ENCODE data around the gene BCAS1.

The BCAS1 gene

DNA sequence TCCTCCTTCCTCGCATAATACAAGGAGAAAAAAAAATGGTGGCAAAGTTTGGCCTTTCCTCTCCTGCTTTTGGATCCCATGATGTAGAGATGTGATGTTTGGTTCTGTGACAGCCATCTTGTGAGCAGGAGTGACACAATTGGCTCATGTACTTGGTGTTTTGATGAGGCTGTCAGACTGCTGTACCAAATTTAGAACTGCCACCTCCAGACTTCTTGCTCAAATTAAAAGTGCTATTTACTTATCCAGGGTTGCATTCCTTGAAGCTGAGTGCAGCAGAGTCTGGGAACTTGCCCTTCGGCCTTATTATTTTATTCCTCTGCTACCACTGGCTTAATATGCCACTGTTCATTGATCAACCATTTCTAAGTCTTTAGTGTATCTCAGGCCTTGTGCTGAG lies 21.9 kb downstream of the BCAS1 start:
- DNase-seq (ENCODE audit: low read depth), result no peak

DNA sequence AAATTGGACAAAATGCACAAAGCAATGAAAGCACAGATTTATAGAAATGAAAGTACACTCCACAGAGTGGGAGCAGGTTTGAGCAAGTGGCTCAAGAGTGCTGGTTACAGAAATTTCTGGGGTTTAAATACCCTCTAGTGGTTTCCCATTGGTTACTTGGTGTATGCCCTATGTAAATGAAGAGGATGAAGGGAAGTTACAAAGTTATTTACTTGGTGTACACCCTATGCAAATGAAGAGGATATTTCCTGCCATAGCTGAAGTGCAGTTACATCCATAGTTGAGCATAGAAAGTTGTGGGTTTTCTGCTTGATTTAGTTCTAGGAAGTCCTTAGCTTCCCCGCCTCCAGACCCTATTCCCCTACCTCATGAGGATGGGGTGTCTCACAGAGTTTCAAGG lies 22.7 kb downstream of the BCAS1 start:
- no peak for DNase-seq (ENCODE audit: low read depth)

DNA sequence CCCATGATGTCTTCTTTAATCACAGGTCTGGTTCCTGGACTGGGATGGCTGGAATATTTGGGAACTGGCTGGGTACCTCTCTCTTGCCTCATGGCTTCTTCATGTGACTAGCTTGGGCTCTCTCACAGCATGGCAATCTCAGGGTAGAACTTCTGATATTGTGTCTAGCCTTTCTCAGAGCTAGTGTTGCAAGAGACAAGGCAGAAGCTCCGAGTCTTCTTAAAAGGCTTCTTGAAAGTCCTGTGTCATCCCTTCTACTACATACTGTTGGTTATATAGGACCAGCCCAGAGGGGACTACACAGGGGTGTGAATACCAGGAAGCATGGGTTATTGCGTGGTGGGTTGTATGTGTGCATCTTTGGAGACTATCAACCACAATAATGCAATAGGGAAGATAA lies 23.3 kb downstream of the BCAS1 start:
- no peak for DNase-seq (ENCODE audit: low read depth)

DNA sequence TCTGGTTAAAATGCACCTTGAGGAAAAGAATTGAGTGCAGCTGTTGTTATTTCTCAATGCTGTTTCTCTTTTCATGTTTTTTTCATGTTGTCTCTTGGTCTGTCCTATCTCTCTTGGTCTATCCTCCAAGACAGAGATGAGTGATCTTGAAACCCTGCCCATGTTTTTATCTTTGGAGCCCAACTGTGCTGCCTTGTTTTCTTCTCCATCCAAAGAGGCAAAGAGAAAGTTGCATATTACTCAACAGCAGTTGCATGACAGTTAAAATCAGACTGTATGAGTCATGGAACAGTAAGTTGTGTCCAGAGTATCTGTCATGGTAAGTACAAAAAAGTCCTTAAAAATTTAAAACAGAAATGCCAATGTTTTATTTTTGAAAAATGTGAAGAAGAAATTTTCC lies 26.2 kb downstream of the BCAS1 start:
- peak; percentile 57 for DNase-seq (ENCODE audit: low read depth)

DNA sequence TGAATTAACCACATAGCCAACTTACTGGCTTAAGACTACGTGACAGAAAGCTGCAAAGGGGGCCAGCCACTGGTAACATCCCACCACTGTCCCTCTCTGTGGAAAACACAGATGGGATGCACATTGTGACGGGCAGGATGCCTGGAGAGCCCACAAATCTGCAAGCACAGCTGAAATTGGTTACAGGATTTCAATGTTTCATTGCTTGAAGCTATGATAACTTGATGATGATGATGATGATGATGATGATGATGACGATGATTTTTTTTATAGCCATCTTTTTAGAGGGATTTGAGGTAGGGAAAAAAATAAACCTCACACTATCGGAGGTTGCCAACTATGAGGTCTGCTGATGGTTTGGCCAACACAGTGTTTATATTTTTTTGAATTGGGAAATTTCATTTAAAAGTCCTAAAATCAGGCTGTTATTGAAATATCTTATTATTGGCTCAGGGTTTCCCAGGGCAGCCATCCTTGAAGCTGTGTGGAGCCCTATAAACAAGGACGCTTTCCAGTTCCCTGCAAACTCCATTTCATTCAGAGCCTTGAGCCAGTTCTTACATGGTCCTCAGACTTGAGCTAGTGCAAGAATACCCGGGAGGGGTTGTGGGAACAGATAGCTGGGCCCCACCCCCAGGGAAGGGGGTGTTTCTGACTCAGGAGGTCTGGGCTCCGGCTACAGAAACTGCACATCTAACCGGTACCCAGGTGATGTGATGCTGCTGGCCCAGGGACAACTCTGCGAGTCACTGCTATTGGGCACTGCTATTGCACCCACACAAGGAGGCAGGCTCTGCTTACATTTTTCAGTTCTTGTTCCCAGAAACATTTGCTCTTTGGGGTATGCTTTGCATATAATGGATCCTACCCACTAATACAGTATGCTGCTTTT lies 27.1 kb downstream of the BCAS1 start:
- no peak for DNase-seq (ENCODE audit: low read depth)

DNA sequence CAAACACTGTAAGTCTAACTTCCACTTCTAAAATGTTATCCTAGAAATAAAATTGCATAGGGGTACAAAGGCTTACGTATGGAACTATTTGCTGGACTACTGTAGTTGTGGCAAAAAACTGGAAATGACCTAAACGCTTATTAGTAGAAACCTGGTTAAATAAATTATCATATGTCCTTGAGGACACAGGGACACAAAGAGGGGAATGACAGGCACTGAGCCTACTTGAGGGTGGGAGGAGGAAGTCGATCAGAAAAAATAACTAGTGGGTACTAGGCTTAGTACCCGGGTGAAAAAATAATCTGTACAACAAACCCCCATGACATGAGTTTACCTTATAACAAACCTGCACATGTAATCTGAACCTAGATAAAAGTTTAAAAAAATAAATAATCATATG lies 28.4 kb downstream of the BCAS1 start:
- no peak for DNase-seq (ENCODE audit: low read depth)

DNA sequence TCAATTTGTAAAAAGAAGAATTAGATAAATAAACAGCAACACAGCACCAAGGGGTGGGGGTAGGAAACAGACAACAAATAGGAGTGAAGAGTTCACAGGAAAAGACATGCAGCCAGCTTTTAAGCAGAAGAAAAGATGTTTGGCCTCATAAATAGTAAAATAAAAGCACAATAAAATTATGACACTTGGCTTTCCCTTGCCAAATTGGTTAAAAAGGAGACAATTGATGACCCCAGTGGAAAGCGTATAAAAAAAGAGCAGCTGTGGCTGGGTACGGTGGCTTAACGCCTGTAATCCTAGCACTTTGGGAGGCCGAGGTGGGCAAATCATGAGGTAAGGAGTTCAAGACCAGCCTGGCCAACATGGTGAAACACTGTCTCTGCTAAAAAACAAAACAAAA lies 29.1 kb downstream of the BCAS1 start:
- no peak for DNase-seq (ENCODE audit: low read depth)

DNA sequence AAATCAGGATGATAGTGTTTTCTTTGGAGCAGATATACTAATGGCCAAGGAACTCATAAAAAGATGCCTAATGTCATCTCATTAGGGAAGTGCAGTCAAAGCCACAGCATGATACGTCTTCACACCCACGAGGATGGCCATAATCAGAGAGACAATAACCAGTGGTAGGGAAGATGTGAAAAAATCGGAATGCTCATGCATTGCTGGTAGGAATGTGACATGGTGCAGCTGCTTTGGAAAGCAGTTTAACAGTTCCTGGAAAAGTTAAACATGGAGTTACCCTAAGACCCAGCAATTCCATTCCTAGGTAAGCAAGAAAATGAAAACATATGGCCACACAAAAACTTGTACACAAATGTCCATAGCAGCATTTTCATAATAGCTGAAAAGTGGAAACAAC lies 29.9 kb downstream of the BCAS1 start:
- no peak for DNase-seq (ENCODE audit: low read depth)

DNA sequence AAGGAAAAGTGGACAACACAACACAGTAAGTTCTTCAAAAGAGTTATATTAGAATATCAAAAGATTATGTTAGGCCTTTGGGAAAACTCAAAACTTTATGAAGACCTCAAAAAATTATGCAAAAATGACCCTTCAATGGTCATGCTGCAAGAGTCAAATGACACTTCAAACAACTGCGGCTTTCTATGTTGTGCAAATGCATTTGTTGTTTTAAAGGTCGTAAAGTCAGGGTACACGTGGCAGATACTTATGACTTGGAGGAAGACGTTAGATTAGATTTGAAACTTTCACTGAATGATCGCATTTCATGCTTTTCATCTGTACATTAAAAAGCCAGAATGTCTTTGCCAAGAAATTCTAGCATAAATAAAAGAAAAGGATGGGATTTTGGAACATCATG lies 31.4 kb downstream of the BCAS1 start:
- DNase-seq (ENCODE audit: low read depth), result no peak

DNA sequence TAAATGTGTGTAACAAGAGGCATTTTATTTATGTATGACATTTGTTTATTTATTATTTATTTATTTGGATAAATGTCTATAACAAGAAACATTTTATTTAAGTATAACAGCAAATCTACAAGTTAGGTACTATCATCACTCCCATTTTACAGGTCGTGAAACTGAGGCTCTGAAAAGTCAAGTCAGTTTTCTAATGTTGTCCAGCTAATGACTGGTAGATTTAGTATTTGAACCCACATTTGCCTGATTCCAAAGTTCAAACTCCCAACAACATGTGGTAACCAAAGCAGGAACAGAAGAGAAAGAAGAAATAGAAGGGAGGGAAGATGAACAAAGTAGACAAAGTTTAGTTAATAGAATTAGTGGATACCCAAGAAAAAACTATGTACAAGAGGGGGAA lies 32.9 kb downstream of the BCAS1 start:
- no peak for DNase-seq (ENCODE audit: low read depth)

DNA sequence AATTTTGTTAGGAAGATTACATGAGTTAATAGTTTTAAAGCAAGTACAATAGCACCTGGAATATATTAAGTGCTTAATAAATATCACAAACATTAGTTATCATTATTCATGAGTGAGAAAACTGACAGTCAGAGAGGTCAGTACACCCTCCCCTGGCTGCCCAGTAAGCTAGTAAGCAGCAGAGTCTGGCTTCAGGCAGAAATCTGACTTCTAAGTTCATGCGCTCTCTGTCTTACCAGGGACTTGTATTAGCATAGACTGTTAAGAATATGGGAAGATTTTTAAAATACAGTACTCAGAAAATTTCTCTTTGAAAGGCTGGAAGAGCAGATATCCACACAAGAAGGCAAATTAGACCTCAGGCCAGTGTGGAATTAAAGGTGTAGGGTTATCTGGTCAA lies 40.8 kb downstream of the BCAS1 start:
- DNase-seq (ENCODE audit: low read depth), result no peak

DNA sequence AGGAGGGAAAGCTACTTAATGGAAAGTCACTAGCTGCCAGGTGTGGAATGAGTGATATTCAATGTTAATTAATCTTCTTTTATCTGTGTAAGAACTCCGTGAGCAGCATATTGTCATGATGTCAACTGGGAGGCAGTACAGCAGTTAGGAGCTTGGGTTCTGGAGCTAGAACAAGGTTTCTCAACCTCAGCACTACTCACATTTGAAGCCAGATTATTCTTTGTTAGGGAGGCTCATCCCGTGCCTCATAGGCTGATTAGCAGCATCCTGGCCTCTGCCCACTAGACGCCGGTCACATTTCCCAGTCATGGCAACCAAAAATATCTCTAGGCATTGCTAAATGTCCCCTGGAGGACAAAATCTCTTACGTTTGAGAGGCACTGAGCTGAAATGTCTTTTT lies 41.2 kb downstream of the BCAS1 start:
- DNase-seq (ENCODE audit: low read depth), result peak; percentile 10

DNA sequence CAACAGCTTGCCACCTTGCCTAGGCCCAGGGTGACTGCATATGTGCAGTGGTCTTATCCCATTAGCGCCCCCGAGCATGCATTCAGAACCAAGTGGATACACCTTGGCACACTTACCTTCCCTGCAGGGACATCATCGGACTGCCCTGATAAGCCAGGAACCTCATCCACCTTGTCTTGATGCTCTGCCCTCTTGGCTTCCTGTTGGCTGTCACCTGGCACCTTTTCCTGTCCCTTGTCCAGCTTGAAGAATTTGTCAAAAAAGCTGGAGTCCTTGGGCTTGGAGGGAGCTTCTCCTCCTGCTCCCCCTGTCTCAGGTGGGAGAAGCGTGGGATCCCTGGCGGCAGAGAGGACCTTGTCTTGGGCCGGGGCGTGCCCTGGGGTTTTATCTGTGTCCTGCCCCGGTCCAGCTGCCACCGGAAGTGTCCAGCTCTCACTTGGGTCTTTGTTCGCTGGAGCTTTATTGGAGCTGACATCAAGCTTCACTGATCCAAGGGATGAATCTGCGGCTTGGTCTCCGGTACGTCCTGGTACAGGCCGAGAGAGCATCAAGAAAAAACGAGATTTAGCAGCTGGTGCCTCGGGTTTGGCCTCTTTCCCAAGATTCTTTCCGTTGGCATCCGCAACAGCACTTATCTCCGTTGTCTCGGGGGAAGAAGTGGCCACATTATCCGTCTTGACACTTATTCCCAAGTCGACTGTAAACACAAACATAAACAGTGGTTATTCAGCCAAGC lies 42.0 kb downstream of the BCAS1 start:
- no peak for DNase-seq (ENCODE audit: low read depth)

DNA sequence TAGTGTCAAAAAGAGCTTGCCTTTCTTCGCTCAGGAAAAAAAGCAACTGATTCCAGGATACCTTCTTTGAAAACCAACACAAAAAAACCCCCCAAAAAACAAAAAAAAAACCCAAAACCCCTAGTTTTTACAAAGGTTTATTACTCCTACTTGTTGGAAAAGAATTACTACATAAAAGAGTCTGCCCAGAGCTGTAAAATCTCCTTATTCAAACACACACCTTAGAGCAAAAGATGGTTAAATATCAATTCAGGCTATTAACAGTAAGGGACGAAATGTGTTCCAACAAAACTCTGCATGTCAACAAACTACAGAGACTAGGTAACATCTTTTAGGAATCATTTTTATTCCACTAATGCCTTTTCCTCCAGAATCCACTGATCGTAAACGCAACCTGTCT lies 42.7 kb downstream of the BCAS1 start:
- no peak for DNase-seq (ENCODE audit: low read depth)

DNA sequence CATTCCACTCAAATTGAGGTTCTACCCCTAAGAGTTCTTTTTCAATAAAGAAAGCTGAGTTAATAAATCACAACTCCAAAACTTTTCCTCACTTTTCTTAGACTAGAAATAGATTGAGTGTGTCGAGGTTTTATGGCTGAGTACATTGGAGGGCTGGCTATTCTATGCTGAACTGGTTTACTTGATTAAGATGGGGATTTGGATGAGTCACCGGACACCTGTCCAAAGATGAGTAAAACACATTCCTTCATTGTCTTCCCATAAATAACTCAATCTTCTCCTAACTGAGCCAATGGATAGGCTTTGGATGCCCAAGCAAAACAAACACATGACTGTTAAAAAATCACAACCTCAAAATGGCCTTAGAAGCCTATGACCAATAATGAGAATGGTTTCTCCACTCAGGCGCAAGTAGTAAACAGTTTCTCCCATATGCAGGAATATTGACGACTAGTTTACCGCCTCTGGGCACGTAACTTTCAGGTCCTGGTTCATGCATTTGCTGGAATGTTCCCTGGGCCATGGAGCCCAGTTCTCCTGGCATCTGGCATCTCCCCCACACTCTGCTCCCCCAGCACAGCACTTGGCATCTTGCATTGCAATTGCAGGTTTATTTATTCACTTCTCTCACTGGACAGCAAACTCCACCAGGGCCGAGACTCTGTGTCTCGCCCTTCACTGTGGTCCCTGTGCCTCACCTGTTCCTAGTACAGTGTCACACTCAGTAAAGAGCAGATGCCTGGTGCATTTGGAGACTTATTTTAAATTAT lies 43.9 kb downstream of the BCAS1 start:
- no peak for DNase-seq (ENCODE audit: low read depth)

DNA sequence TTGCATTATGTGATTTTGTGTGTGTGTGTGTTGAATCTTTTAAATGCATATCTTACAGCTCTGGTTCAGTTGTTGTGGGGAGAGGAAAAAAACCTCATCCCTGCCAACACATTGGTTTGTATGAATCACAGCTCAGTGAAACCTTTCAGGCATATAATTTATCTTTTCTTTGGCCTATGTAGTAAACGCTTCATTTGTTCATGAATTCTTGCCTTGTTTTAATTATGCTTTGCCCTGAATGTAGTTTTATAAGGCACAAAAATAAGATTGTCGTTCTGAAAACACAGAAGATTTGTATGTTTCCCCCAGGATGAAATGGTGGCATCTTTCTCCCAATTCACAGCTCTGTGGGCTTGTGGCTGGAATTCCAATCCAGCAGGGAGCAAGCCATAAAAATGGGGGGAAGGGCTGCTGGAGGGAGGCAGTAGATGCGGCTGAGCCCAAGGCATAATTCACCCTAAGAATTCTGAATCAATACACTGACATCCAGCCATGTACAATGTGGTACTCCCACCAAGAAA lies 45.1 kb downstream of the BCAS1 start:
- DNase-seq (ENCODE audit: low read depth), result no peak

DNA sequence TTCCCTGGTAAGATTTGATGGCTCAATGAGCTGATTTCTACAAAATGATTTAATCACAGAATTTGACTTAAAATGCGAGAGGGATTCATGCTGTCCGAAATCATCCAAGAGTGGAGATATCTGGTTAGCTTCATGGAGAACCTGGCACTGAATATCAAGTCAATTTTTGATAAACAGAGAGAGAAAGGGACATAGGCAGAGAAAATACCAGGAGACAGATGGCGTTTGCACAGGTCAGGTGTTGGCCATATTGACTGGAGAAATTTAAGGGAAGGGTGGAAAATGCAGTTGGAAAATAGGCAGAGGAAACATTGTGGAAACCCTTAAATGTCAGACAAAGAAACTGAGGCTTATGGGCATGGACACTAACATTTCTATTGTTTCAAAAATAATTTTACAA lies 47.0 kb downstream of the BCAS1 start:
- no peak for DNase-seq (ENCODE audit: low read depth)

DNA sequence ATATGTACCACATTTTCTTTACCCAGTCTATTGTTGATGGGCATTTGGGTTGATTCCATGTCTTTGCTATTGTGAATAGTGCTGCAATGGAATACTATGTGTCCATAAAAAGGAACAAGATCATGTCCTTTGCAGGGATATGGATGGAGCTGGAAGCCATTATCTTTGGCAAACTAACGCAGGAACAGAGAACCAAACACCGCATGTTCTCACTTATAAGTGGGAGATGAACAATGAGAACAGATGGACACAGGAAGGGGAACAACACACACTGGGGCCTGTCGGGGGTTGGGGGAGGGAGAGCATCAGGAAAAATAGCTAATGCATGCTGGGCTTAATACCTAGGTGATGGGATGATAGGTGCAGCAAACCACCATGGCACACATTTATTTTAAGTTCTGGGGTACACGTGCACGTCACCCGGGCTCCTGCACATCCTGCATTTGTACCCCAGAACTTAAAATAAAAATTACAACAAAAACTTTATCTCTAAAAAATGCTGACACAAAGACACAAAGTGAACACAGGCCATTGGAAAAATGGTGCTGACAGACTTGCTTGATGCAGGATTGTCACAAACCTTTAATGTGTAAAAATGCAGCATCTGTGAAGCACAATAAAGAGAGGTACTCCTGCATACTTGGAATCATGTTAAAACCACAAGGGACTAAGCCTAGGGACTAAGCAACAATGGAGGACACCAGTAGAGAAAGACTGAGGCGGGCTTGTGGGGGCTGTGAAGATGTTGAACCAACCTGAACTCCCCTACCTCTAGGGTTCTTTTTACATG lies 48.8 kb downstream of the BCAS1 start:
- DNase-seq (ENCODE audit: low read depth), result no peak

DNA sequence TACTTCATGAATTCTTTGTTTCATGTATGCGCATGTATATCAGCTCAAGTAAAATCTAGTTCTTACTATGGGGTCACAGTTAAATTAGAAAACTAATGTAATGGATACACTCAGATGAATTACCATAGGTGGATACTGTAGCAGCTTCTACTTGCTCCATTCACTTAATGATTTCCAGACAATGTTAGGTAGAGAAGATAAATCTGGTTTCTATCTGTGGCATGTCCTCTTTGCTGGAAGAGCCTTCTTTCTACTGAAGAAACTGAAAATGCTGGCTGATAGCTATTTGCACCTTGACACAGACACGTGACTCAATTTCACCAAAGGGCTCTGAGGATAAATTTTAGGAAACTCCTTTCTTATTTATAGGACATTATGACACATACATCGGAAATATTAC lies 49.5 kb downstream of the BCAS1 start:
- DNase-seq (ENCODE audit: low read depth), result no peak

DNA sequence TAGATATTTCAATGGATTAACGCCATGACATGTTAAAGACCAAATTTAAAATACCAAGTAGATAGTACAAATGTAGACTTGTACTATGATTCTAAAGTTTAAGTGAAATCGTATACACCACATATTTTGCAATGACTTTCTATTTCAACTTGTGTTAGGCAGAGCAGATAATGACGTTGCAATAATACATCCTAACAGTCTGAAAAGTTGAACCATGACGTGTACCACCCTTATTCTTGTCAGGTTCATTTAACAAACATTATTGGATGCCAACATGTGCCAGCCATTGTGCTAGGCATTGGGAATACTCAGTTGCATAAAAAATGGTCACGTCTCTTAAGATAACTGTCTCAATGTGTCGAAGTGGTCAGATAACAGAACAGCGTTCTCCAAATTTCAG lies 50.0 kb downstream of the BCAS1 start:
- no peak for DNase-seq (ENCODE audit: low read depth)

DNA sequence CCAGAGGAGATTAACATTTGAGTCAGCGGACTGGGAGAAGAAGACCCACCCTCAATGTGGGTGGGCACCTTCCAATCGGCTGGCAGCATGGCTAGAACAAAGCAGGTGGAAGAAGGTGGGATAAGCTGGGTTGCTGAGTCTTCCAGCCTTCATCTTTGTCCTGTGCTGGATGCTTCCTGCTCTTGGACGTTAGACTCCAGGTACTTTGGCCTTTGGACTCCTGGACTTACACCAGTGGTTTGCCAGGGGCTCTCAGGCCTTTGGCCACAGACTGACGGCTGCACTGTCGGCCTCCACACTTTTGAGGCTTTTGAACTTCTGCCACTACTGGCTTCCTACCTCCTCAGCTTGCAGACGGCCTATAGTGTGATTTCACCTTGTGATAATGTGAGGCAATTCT lies 50.8 kb downstream of the BCAS1 start:
- DNase-seq (ENCODE audit: low read depth), result no peak

DNA sequence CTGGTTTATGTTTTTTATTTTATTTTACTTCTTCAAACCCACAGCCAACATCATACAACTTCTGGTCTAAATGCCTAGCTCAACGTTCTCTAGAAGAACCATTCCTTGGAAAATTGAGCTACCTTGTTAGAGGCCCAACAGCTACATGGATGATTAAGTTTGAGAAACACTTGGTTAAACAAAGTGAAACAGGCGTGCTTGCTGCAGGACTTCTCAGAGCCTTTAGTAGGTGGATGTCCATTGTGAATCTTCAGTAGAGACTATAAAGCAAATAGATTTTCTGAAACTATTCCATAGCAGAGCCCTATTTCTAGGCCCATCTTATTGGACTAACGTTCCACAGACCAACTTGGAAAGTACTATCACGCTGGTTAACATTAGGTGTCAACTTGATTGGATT lies 51.3 kb downstream of the BCAS1 start:
- DNase-seq (ENCODE audit: low read depth), result no peak
